Natural killer cell (primary cell): ENCODE results near the gene DMRTB1. TPM values are rescaled to one million over a fixed set of nuclear protein-coding genes. Genes with fewer than 3 reads are reported as not detected.

Source experiments
- ATAC-seq, 3 donors: fragments of 150-1000 bp in 2 of 3; fragments of 200-7000 bp in 1 of 3; cut with Tn5 transposase; 1 replicate in 1 of 3; 2 replicates in 2 of 3; pipeline ENCODE4 v1.10.0; 2021; ENCODE audit warnings: mild to moderate bottlenecking in 2 of 3, moderate library complexity in 2 of 3
- DNase-seq, 2 donors: peaks; one replicate each; pipeline versions ENCODE4 v3.0.0 to v3.0.0-alpha.2; 2013 to 2021; ENCODE audit warnings: mixed read lengths in 1 of 2
- H3K27ac ChIP-seq: one replicate; pipeline ENCODE4 v1.5.1; 2013; ENCODE audit warnings: mild to moderate bottlenecking, low read length
- H3K27me3 ChIP-seq: one replicate; pipeline ENCODE4 v1.6.1; 2013; ENCODE audit warnings: low read length; ENCODE audit not compliant: control insufficient read depth, insufficient read depth
- H3K36me3 ChIP-seq: one replicate; pipeline ENCODE4 v1.6.1; 2013; ENCODE audit warnings: low read length; ENCODE audit not compliant: control insufficient read depth, insufficient read depth
- H3K4me1 ChIP-seq: one replicate; pipeline ENCODE4 v1.6.1; 2013; ENCODE audit warnings: low read length; ENCODE audit not compliant: control insufficient read depth, insufficient read depth
- H3K4me3 ChIP-seq: one replicate; pipeline ENCODE4 v1.5.1; 2013; ENCODE audit warnings: low read length
- H3K9me3 ChIP-seq: one replicate; pipeline ENCODE4 v1.6.1; 2013; ENCODE audit warnings: low read length; ENCODE audit not compliant: control insufficient read depth, insufficient read depth
- H3K27ac Mint-ChIP-seq, 2 donors: one replicate each; pipeline ENCODE4 v1.8.0; 2022; ENCODE audit warnings: mild to moderate bottlenecking in 2 of 2, mixed read lengths in 2 of 2, moderate library complexity in 1 of 2
- H3K27me3 Mint-ChIP-seq, 2 donors: one replicate each; pipeline ENCODE4 v1.8.0; 2022; ENCODE audit warnings: low read depth in 2 of 2, mixed read lengths in 2 of 2
- H3K36me3 Mint-ChIP-seq: one replicate; pipeline ENCODE4 v1.8.0; 2022; ENCODE audit warnings: mixed read lengths
- H3K4me1 Mint-ChIP-seq, 2 donors: one replicate each; pipeline ENCODE4 v1.8.0; 2022; ENCODE audit warnings: mixed read lengths in 2 of 2
- H3K4me3 Mint-ChIP-seq: one replicate; pipeline ENCODE4 v1.8.0; 2022; ENCODE audit warnings: mild to moderate bottlenecking, moderate library complexity, mixed read lengths
- H3K9me3 Mint-ChIP-seq, 2 donors: one replicate each; pipeline ENCODE4 v1.8.0; 2022; ENCODE audit warnings: mixed read lengths in 2 of 2
- WGBS: methylation state at CpG from one replicate; pipeline ENCODE4 v1.1.7; 2013; ENCODE audit warnings: missing lambda C conversion rate; ENCODE audit not compliant: insufficient coverage; 5-methylcytosine and 5-hydroxymethylcytosine counted together
- intact Hi-C: fragments of 100-400 bp; cut with micrococcal nuclease; formaldehyde crosslinking; loops from one replicate; pipeline ENCODE4 v1.14.2; 2022
- total RNA-seq, 4 donors: library from RNA; stranded (reverse); fragments of 120-200 nt in 1 of 4; gene quantifications; one replicate each; pipeline versions ENCODE4 v1.2.3 to v1.2.4, GENCODE V29; 2013 to 2022
- TF ChIP-seq, protein P1 (sequence below): fragments of 200-600 bp; IDR thresholded peaks from one replicate; pipeline ENCODE4 v1.8.0; 2022; ENCODE audit warnings: antibody characterized with exemption

The DMRTB1 gene
- total RNA-seq, 3 donors from 2014 or later (not counting 1 experiment from before 2014, with no cell fraction given) = not detected

DNA sequence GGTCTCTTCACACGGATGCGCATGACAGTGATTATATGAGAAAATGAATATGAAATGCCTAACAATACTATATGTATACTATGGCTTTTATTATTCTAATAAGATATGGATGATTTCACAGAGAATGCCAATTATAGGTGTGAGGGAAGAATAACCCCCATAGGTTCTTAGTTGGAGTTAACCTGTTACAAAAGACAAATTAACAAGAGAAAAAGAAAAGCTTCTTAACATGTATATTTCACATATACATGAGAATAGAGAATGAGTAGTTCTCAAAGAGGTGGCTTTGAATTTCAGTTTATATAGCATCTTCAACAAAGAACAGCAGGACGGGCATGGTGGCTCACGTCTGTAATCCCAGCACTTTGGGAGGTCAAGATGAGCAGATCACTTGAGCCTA is 24.0 kb upstream of the DMRTB1 start:
- Mint-ChIP-seq H3K36me3 (no peaks in the 10 kb centered on the region), H3K9me3 (no peaks in the 10 kb centered on the region), H3K4me1 (no peaks in the 10 kb centered on the region), H3K27ac (no peak overlapping the region), H3K4me3 (no peak overlapping the region), H3K27me3 (peaks cover 20 to 46% of the 10 kb centered on the region in 2 donors)
- intact Hi-C loops = no loop called here
- DNase-seq (no peak), ATAC-seq (no peak)
- Histone ChIP-seq H3K27ac (no peak overlapping the region), H3K4me3 (no peak overlapping the region), H3K27me3 (peaks cover 2% of the 10 kb centered on the region), H3K4me1 (no peaks in the 10 kb centered on the region), H3K36me3 (no peaks in the 10 kb centered on the region), H3K9me3 (no peaks in the 10 kb centered on the region)
- 100% methylated on average over 2 of the region's 4 CpGs for WGBS
- TF ChIP-seq, protein P1, sequence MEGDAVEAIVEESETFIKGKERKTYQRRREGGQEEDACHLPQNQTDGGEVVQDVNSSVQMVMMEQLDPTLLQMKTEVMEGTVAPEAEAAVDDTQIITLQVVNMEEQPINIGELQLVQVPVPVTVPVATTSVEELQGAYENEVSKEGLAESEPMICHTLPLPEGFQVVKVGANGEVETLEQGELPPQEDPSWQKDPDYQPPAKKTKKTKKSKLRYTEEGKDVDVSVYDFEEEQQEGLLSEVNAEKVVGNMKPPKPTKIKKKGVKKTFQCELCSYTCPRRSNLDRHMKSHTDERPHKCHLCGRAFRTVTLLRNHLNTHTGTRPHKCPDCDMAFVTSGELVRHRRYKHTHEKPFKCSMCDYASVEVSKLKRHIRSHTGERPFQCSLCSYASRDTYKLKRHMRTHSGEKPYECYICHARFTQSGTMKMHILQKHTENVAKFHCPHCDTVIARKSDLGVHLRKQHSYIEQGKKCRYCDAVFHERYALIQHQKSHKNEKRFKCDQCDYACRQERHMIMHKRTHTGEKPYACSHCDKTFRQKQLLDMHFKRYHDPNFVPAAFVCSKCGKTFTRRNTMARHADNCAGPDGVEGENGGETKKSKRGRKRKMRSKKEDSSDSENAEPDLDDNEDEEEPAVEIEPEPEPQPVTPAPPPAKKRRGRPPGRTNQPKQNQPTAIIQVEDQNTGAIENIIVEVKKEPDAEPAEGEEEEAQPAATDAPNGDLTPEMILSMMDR = no peak

DNA sequence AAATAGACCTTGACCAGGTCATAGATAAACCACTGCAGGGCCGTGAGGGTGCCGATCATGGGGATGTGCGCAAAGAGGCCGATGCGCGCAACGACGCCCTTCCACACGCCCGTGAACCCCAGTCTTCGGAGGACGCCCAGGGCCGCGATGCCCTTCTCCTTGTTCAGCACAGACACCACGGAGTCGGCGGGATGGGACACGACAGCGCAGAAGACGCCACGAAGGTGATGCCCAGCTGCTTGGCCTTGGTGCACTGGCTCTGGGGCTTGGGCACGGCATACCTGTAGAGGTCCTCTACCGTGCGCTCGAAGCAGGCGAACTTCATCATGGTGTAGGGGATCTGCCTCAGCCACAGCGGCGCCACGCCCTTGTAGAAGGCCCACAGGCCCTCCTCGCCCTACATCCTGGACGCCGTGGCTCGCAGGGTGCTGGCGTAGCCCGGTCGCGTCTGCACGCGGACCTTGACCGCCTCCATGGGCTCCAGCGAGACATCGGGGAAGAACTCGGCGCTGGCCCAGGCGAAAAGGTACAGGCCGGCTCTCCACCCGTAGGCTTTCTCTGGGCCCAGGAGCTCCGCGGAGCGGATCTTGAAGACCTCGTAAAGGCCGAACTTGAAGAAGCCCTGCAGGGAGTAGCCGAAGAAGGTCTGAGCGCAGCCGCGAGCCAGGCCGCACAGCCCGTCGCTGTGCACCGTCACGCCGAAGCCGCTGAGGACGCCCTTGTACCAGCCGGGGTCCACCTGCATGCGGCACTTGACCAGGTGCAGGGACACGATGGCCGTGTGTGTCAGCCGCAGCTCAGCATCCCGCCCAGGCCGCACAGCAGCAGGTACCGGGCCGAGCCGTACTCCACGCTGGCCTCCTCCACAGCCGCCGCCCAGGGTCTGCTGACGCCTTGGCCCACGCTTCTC is 20.5 kb upstream of the DMRTB1 start:
- Mint-ChIP-seq H3K4me3 (no peak overlapping the region), H3K27ac (no peak overlapping the region), H3K27me3 (peaks cover 14 to 34% of the 10 kb centered on the region in 2 donors), H3K36me3 (no peaks in the 10 kb centered on the region), H3K9me3 (no peaks in the 10 kb centered on the region), H3K4me1 (no peaks in the 10 kb centered on the region)
- H3K27ac ChIP-seq = no peak overlapping the region
- no peaks in the 10 kb centered on the region for H3K4me1 ChIP-seq
- ATAC-seq (no peak), DNase-seq (no peak)
- TF ChIP-seq, protein P1 = no peak
- peaks cover 2% of the 10 kb centered on the region for H3K27me3 ChIP-seq
- no peaks in the 10 kb centered on the region for H3K9me3 ChIP-seq
- 97% methylated on average over 79 of the region's 79 CpGs for WGBS
- no peaks in the 10 kb centered on the region for H3K36me3 ChIP-seq
- intact Hi-C loops = no loop called here
- H3K4me3 ChIP-seq = no peak overlapping the region

DNA sequence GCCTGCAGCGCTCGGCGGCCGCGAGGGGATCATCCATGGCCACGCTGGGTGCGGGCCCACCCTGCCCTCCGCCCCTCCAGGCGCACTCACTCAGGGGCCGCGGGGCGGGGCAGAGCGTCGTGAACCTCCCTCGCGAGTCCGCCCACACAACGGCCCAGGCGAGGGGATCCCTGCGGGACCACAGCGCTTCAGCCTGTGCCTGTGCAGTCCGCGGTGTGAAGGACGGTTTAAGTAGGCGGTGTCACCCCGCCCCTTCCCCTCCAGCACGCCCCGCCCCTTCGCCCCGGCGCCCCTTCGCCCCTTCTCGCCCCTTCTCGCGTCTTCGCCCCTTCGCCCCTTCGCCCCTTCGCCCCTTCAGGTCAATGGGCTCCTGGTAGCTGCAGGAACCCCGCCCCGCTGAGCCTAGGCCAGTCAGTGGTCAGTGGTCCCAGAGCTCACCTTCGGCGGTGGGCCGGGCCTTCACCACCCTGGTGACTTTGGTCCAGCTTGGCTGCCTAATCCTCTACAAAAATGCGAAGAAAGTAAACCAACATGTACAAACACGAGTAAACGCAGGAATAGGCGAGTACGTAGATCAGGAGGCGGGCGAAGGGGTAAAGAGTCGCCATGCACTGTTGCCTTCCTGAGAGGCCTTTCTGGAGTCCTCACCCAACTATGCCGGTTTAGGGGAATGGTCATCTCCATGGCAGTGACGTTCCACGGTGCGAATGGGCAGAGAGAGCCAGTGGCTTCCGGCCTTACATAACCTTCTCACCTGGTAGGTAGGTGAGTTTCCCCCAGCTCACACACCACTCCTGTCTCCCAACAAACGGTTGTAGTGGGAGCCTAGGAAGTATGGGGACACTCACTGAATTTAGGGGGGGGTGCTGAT is 19.6 kb upstream of the DMRTB1 start:
- H3K36me3 ChIP-seq = no peaks in the 10 kb centered on the region

More for the DNA sequence above, 19.6 kb upstream of the DMRTB1 start:
- ATAC-seq = no peak
- no peak overlapping the region for H3K27ac ChIP-seq
- WGBS = 95% methylated on average over 53 of the region's 58 CpGs
- peaks cover 2% of the 10 kb centered on the region for H3K27me3 ChIP-seq
- no peak overlapping the region for H3K4me3 ChIP-seq
- no peaks in the 10 kb centered on the region for H3K4me1 ChIP-seq
- H3K4me3 Mint-ChIP-seq = no peak overlapping the region
- H3K36me3 Mint-ChIP-seq = no peaks in the 10 kb centered on the region
- H3K27me3 Mint-ChIP-seq = peaks cover 5 to 26% of the 10 kb centered on the region in 2 donors
- no peaks in the 10 kb centered on the region for H3K9me3 ChIP-seq
- TF ChIP-seq, protein P1 = no peak
- no peaks in the 10 kb centered on the region for H3K9me3 Mint-ChIP-seq
- H3K27ac Mint-ChIP-seq = no peak overlapping the region
- no peaks in the 10 kb centered on the region for H3K4me1 Mint-ChIP-seq
- no peak for DNase-seq
- intact Hi-C loops = no loop called here
